IPS DF 4.7 (cell line): Measurements from ENCODE around the gene CTSW.

Experiments
- DNase-seq: peaks from one replicate; pipeline ENCODE4 v3.0.0-alpha.2; 2013; ENCODE audit warnings: low spot score; ENCODE audit errors: extremely low read depth

CTSW gene

GRCh38 chr11:65900899-65901180 lies 21.2 kb downstream of the CTSW start:
- DNase-seq = no peak

DNA sequence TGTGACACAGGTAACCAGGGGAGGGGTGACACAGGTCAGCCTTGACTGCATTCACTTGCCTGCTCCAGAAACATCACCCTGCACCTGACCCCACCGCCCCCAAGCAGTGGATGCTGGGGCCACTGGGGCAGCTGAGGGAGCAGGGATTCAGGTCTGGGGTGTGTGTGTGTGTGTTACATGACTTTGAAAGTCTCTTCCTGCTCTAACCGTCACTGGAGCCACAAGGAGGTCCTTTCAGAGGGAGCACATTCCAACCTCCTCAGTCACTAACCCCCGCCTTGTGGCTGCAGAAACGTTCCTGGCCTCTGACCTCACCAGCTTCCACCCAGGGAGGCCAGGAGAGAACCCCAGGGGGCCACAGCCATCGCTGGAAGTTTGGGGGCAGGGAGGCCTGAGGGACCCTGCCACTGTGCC lies 23.4 kb downstream of the CTSW start:
- DNase-seq = no peak

GRCh38 chr11:65903715-65904114 lies 24.1 kb downstream of the CTSW start:
- no peak for DNase-seq

GRCh38 chr11:65906602-65907001 lies 27.0 kb downstream of the CTSW start:
- no peak for DNase-seq

DNA sequence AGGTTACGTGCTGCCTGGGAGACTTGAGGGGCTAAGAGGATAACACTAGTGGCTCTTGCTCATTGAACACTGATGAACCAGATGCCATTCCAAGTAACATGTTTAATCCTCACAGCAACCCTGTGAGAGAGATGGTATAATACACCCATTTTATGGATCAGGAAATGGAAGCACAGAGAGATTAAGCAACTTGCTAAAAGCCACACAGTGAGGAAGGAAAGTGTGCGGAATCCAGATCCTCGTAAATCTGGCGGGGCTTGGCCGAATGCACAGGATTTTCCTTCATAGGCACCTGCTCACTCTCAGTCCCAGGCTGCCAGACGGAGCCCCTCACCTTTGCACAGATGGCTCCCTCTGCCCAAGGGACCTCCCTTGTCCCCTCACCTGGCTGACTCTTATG lies 28.2 kb downstream of the CTSW start:
- no peak for DNase-seq

DNA sequence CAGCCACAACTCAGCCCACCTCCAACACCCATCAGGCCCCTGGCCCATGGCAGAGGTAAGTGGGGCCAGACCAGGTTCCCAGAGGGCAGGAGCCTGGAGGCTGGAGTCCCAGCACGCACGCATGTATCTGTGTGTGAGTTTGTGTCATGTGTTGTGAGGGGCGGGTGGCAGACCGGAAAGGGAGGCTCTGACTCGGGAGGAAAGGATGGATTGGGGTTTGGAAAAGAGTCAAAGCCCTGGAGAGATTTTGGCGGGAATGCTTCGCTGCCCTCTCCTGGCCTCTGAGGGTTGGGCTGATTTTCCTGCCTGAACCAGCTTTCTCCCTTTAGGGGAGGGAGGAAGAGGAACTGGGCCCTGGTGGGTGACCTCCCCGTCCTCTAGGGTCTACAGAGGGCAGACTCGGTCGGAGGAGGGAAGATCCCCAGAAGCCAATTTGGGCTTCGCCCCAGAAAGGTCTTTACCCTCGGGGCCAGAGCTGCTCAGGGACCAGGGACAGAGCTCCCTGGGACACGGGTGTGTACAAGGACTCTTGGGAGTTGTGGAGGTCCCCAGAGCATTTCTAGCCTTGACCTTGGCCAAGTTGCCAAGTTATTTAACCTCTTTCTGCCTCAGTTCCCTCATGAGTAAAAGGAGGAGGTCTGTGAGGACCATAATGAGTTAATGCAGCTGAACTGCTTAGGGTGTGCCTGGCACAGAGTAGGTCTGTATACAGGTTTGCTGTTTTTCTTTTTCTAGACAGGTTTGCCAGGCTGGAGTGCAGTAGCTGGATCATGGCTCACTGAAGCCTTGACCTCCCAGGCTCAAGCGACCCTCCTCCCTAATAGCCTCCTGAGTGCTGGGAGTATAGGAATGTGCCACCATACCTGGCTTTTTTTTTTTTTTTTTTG lies 32.3 kb downstream of the CTSW start:
- DNase-seq = no peak

- DNase-seq = no peak
These were observed 33.2 kb downstream of the CTSW start for GRCh38 chr11:65912845-65913244.

DNA sequence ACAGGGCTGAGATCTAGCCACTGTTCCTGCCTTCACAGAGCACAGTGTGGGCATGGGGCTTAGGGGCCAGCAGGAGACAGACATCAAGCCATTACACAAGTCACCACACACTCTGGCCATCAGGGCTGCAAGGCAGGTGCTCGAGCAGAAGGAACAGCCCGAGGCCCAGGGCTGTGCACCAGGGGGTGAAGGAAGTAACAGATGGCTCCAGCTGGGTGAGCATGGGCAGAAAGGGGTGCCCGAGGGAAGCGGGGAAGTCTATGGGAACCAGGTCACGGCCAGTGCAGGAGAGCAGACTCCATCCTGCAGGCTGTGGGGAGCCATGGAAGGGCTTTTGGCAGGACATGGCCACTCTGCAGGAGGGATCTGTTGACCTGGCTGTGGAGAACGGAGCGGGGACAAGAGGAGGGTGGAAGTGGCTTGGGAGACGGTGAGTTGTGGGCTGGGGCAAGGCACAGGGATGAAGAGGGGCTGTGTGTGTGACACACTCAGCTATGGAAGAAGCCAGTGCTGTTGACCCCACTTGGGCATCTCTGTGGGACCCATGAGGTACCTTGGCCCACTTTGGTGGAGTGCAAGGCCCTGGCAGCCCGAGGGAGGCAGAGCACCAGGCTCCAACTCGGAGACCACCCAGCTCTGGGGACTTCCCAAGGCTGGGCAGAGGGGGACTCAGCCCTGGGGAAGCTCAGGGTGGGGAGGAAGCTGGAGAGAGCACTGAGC lies 35.6 kb downstream of the CTSW start:
- no peak for DNase-seq

- no peak for DNase-seq
These were observed 36.2 kb downstream of the CTSW start for GRCh38 chr11:65915821-65916251.

DNA sequence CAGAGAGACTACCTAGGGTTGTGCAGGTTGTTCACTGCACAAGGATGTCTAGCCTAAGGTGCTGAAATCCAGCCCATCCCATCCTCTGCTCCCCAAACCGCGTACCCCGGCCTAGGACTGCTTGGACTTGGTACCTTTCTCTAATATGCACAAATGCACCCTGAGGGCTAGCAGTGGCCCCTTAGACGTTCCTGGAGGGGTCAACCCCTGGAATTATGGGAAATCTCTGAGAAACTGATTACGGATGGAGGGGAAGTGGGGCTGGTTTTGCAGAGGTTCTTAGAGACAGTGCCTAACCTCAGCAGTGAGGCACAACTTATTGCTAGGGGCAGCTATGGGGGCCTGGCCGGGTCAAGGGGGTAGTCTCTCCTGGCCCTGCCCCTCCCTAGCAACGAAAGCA lies 36.8 kb downstream of the CTSW start:
- no peak for DNase-seq

DNA sequence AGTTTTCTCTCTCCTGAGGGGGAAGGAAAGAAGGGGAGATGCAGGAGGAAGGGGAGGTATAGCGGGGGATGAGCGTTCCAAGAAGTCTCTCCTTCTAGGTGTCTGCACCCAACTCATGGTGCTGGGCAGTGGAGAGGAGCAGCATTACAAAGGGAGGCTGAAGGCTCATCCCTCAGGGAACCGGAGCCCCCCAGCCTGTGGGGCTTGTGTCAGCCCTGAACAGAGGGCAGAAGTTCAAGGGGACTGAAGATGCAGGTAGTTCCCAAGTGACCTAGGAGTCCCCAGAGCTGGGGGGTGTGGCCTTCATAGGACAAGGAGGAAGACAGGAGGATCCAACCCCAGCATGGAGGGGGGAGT lies 37.4 kb downstream of the CTSW start:
- no peak for DNase-seq

DNA sequence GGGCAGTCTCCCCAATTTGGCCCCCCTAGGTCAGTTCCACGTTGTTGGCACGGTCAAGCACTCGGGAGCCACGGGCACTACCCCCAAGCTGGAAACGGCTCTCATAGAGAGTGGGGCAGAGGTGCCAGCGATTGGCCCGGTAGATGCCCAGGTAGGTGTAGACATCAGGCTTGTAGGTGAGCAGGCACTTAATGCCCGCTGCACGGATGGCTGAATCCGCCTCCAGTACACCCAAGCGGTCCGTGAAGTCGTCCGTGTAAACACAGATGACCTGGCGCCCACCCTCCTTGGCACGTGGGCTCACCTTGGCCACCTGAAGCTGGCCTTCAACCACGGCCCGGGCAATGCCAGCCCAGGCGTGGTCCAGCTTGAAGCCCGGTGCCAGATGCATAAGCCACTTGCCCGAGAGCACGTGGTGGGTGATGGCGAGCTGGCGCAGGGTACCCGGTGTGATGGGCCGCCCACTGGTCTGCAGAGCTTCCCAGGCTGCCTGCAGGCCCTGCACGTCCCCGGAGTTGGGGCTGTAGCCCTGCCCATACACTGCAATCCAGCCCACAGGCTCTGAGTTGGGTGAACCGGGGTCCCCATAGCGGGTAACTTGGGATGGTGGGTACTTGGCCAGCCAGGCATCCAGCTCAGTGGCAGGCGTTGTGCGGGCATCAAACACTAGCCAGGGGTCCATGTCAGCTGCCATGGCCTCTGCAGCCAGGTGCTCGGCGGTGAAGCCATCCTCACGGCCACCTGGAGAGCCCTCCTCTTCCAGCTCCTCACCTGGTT lies 38.0 kb downstream of the CTSW start:
- no peak for DNase-seq

GRCh38 chr11:65918211-65919140 lies 38.8 kb downstream of the CTSW start, which contains the start of gene C11orf68:
C11orf68 (minus strand) TSS chr11:65919062; CDS start chr11:65919031, 31 bp downstream.
- no peak for DNase-seq

- DNase-seq = peak; percentile 56
These were observed 39.5 kb downstream of the CTSW start, which contains the start of gene DRAP1 for GRCh38 chr11:65919141-65919572. DRAP1 (plus strand) TSS chr11:65919426; CDS start chr11:65919502, 76 bp downstream.

- DNase-seq = no peak
These were observed 40.1 kb downstream of the CTSW start for GRCh38 chr11:65919573-65920371.

GRCh38 chr11:65920372-65920802 lies 40.8 kb downstream of the CTSW start:
- DNase-seq = no peak

DNA sequence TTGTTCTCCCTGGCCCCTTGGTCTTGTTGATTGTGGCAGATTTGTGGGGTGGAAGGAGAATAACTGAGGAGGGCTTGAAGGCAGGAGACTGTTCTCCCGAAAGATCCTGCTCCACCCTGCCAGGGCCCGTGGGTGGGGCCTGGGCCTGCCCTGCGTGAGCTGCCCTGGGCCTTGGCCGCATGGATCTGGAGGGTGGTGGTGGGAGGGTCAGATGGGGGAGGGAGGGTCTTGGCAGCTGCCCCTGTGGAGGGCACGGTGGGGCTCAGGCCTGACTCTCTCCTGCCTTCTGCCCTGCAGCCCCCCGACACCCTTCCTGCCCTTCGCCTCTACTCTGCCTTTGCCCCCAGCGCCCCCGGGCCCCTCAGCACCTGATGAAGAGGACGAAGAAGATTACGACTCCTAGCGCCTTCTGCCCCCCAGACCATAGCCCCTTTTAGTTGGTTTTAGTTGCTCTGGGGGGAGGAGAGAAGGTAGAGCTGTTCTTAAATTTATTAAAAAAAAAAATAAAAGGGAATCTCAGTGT lies 41.5 kb downstream of the CTSW start:
- no peak for DNase-seq

GRCh38 chr11:65921876-65922275 lies 42.2 kb downstream of the CTSW start:
- no peak for DNase-seq

DNA sequence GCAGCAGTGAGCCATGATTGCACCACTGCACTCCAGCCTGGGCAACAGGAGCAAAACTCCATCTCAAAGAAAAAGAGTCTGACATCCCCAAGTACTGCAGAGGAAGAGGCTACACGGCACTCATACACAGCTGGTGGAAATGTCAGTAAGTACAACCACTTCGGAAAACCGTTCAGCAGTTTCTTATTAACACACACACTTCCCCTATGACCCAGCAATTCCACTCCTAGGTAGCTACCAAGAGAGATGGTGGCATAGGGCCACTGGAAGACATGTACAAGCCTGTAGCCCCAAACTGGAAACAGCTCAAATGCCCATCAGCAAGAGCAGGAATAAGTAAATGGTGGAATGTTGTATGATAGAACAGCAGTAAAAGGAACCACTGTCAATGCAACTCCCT lies 42.9 kb downstream of the CTSW start:
- no peak for DNase-seq

- DNase-seq = no peak
These were observed 45.8 kb downstream of the CTSW start for GRCh38 chr11:65925397-65925796.
